OCI-LY1 (cell line): ENCODE data around the gene TNFAIP8.

Experiments used
- H2AFZ ChIP-seq: fragments of 200-600 bp; sonication (generic), shearing (Covaris generic); 2 replicates; pipeline ENCODE4 v1.6.0; 2014; ENCODE audit warnings: antibody characterized with exemption, mild to moderate bottlenecking, low read length
- H3F3A ChIP-seq: fragments of 200-600 bp; sonication (generic), shearing (Covaris generic); 2 replicates; pipeline ENCODE4 v1.6.0; 2014; ENCODE audit warnings: mild to moderate bottlenecking, antibody characterized with exemption, low read length, moderate library complexity; ENCODE audit not compliant: insufficient read depth
- H3K27ac ChIP-seq: fragments of 200-600 bp; sonication (generic); 2 replicates; pipeline ENCODE4 v1.5.1; 2014; ENCODE audit warnings: low read length, mixed run types, mild to moderate bottlenecking, low read depth; ENCODE audit not compliant: poor library complexity, severe bottlenecking
- H3K27me3 ChIP-seq: fragments of 200-600 bp; sonication (generic); 2 replicates; pipeline ENCODE4 v1.6.0; 2014; ENCODE audit warnings: antibody characterized with exemption, mild to moderate bottlenecking, low read length, moderate library complexity; ENCODE audit not compliant: insufficient read depth
- H3K36me3 ChIP-seq: fragments of 200-600 bp; sonication (generic); 2 replicates; pipeline ENCODE4 v1.6.1; 2014; ENCODE audit warnings: mild to moderate bottlenecking, antibody characterized with exemption, low read length, moderate library complexity, mixed read lengths; ENCODE audit not compliant: insufficient read depth
- H3K4me1 ChIP-seq: fragments of 200-600 bp; sonication (generic); 2 replicates; pipeline ENCODE4 v1.5.1; 2014; ENCODE audit warnings: mild to moderate bottlenecking, low read length, moderate library complexity; ENCODE audit not compliant: insufficient read depth, severe bottlenecking
- H3K4me2 ChIP-seq: fragments of 200-600 bp; sonication (generic), shearing (Covaris generic); 2 replicates; pipeline ENCODE4 v1.6.1; 2014; ENCODE audit warnings: low read length
- H3K4me3 ChIP-seq: fragments of 200-600 bp; sonication (generic); 2 replicates; pipeline ENCODE4 v1.5.1; 2014; ENCODE audit warnings: low read length, low read depth, mild to moderate bottlenecking, mixed read lengths; ENCODE audit not compliant: poor library complexity, severe bottlenecking
- H3K79me2 ChIP-seq: fragments of 200-600 bp; shearing (Covaris generic); 2 replicates; pipeline ENCODE4 v1.6.1; 2016; ENCODE audit warnings: mixed run types, low read length, mixed read lengths; ENCODE audit not compliant: insufficient read depth
- H3K9ac ChIP-seq: fragments of 200-600 bp; sonication (generic), shearing (Covaris generic); 2 replicates; pipeline ENCODE4 v1.6.1; 2014; ENCODE audit warnings: mild to moderate bottlenecking, low read length, mixed read lengths
- H3K9me2 ChIP-seq: fragments of 200-600 bp; sonication (generic), shearing (Covaris generic); 2 replicates; pipeline ENCODE4 v1.6.1; 2014; ENCODE audit warnings: low read depth, mild to moderate bottlenecking, low read length, mixed read lengths
- H3K9me3 ChIP-seq: fragments of 200-600 bp; shearing (Covaris generic); 2 replicates; pipeline ENCODE4 v1.6.1; 2014; ENCODE audit warnings: low read length, mixed read lengths
- H4K20me1 ChIP-seq: fragments of 200-600 bp; sonication (generic), shearing (Covaris generic); 2 replicates; pipeline ENCODE4 v1.6.0; 2016; ENCODE audit warnings: mild to moderate bottlenecking, low read length; ENCODE audit not compliant: insufficient read depth
- CTCF ChIP-seq: fragments of 200-600 bp; sonication (generic), shearing (Covaris generic); IDR thresholded peaks from 2 replicates; pipeline ENCODE4 v1.5.1; 2017; ENCODE audit warnings: mild to moderate bottlenecking, antibody characterized with exemption, low read length, moderate library complexity, mixed read lengths
- EZH2 ChIP-seq: fragments of 200-600 bp; sonication (generic), shearing (Covaris generic); IDR thresholded peaks from 2 replicates; pipeline ENCODE4 v1.8.0; 2017; ENCODE audit warnings: borderline replicate concordance, mixed run types, mild to moderate bottlenecking, antibody characterized with exemption, low read length, moderate library complexity, mixed read lengths

The TNFAIP8 gene

GRCh38 chr5:119342406-119342805, 13.4 kb upstream of the TNFAIP8 start:
- Histone ChIP-seq H4K20me1 (no peaks in the 10 kb centered on the region), H3K4me1 (peaks cover 99% of the 10 kb centered on the region), H3K9ac (peak overlapping the region; percentile 51), H3K4me2 (peak overlapping the region; percentile 72), H3K27me3 (no peaks in the 10 kb centered on the region), H3K27ac (peak overlapping the region; percentile 99), H3K4me3 (peak overlapping the region; percentile 56), H2AFZ (no peak overlapping the region), H3K79me2 (peaks cover 45% of the 10 kb centered on the region), H3K9me3 (no peaks in the 10 kb centered on the region), H3K9me2 (no peaks in the 10 kb centered on the region), H3K36me3 (peaks cover 15% of the 10 kb centered on the region; the same call in 1 of the 2 replicates), H3F3A (peaks cover 15% of the 10 kb centered on the region; the same call in 1 of the 2 replicates)
- TF ChIP-seq EZH2 (no peak), CTCF (no peak)

- Histone ChIP-seq H3K9me2 (no peaks in the 10 kb centered on the region), H3K4me1 (peaks cover 99% of the 10 kb centered on the region), H4K20me1 (no peaks in the 10 kb centered on the region), H3K27ac (peak overlapping the region; percentile 99), H3F3A (peaks cover 15% of the 10 kb centered on the region; the same call in 1 of the 2 replicates), H3K36me3 (peaks cover 15% of the 10 kb centered on the region; the same call in 1 of the 2 replicates), H3K27me3 (no peaks in the 10 kb centered on the region), H3K9me3 (no peaks in the 10 kb centered on the region), H2AFZ (no peak overlapping the region), H3K9ac (peak overlapping the region; percentile 51), H3K4me2 (peak overlapping the region; percentile 72), H3K79me2 (peaks cover 47% of the 10 kb centered on the region), H3K4me3 (peak overlapping the region; percentile 56)
- TF ChIP-seq CTCF (no peak), EZH2 (no peak)
Observed at GRCh38 chr5:119343052-119343451, 12.8 kb upstream of the TNFAIP8 start.

- no peak overlapping the region for H2AFZ ChIP-seq
- H4K20me1 ChIP-seq, result no peaks in the 10 kb centered on the region
- H3K4me1 ChIP-seq, result peaks cover 99% of the 10 kb centered on the region
- no peaks in the 10 kb centered on the region for H3K27me3 ChIP-seq
- peak overlapping the region; percentile 28 for H3K4me2 ChIP-seq
- H3K9ac ChIP-seq, result no peak overlapping the region
- peak overlapping the region; percentile 99 for H3K27ac ChIP-seq
- peaks cover 15% of the 10 kb centered on the region; the same call in 1 of the 2 replicates for H3F3A ChIP-seq
- H3K9me3 ChIP-seq, result no peaks in the 10 kb centered on the region
- H3K36me3 ChIP-seq, result peaks cover 15% of the 10 kb centered on the region; the same call in 1 of the 2 replicates
- H3K79me2 ChIP-seq, result peaks cover 45% of the 10 kb centered on the region
- no peak for TF ChIP-seq CTCF
- TF ChIP-seq EZH2, result no peak
- H3K9me2 ChIP-seq, result no peaks in the 10 kb centered on the region
- no peak overlapping the region for H3K4me3 ChIP-seq
Observed at GRCh38 chr5:119343766-119344165, 12.1 kb upstream of the TNFAIP8 start.
